Osteocyte (in vitro differentiated cells): ENCODE measurements around the gene LAX1. TPM values are rescaled to one million over a fixed set of nuclear protein-coding genes. Genes with fewer than 3 reads are reported as not detected.
"Not testable (repeated sequence)": the region's sequence is repeated elsewhere in the genome, so short reads cannot be mapped to it uniquely, and the experiment has no call there.

Source experiments
- DNase-seq: peaks from one replicate; pipeline ENCODE4 v3.0.0; 2021; ENCODE audit warnings: mixed read lengths; ENCODE audit not compliant: unreplicated experiment; ENCODE audit errors: extremely low spot score
- H3K27ac Mint-ChIP-seq: one replicate; pipeline ENCODE4 v1.8.0; 2021; ENCODE audit warnings: mild to moderate bottlenecking, mixed read lengths; ENCODE audit not compliant: unreplicated experiment
- H3K27me3 Mint-ChIP-seq: one replicate; pipeline ENCODE4 v1.8.0; 2021; ENCODE audit warnings: mixed read lengths; ENCODE audit not compliant: unreplicated experiment
- H3K36me3 Mint-ChIP-seq: one replicate; pipeline ENCODE4 v1.8.0; 2021; ENCODE audit warnings: mixed read lengths; ENCODE audit not compliant: unreplicated experiment
- H3K4me1 Mint-ChIP-seq: one replicate; pipeline ENCODE4 v1.8.0; 2021; ENCODE audit warnings: mixed read lengths; ENCODE audit not compliant: unreplicated experiment
- H3K4me3 Mint-ChIP-seq: one replicate; pipeline ENCODE4 v1.8.0; 2021; ENCODE audit warnings: mild to moderate bottlenecking, moderate library complexity, mixed read lengths; ENCODE audit not compliant: unreplicated experiment
- H3K9me3 Mint-ChIP-seq: one replicate; pipeline ENCODE4 v1.8.0; 2021; ENCODE audit warnings: mixed read lengths; ENCODE audit not compliant: unreplicated experiment
- CTCF ChIP-seq: fragments of 200-600 bp; sonication (generic); IDR thresholded peaks from 2 replicates; pipeline ENCODE4 v1.5.0; 2021; ENCODE audit warnings: antibody characterized with exemption, mild to moderate bottlenecking, moderate library complexity
- total RNA-seq: library from RNA; stranded (reverse); gene quantifications from 2 replicates; pipeline ENCODE4 v1.2.1, GENCODE V29; 2021

Gene LAX1
- total RNA-seq, 1 donor from 2014 or later = not detected

- no peaks in the 10 kb centered on the region for H3K27me3 Mint-ChIP-seq
- no peak overlapping the region for H3K27ac Mint-ChIP-seq
- peaks cover 2% of the 10 kb centered on the region for H3K4me1 Mint-ChIP-seq
- H3K9me3 Mint-ChIP-seq = peaks cover 3% of the 10 kb centered on the region
- peaks cover 2% of the 10 kb centered on the region for H3K36me3 Mint-ChIP-seq
- TF ChIP-seq CTCF = no peak
- no peak overlapping the region for H3K4me3 Mint-ChIP-seq
- DNase-seq = no peak
These were observed 13.9 kb upstream of the LAX1 start for GRCh38 chr1:203751051-203751450.

GRCh38 chr1:203751618-203752361 lies 13.2 kb upstream of the LAX1 start:
- not testable (repeated sequence) for H3K27me3 Mint-ChIP-seq, DNase-seq, H3K4me1 Mint-ChIP-seq, H3K27ac Mint-ChIP-seq, H3K9me3 Mint-ChIP-seq, H3K4me3 Mint-ChIP-seq, H3K36me3 Mint-ChIP-seq

- TF ChIP-seq CTCF = no peak
- H3K9me3 Mint-ChIP-seq = no peaks in the 10 kb centered on the region
- no peak overlapping the region for H3K27ac Mint-ChIP-seq
These were observed 10.5 kb upstream of the LAX1 start for GRCh38 chr1:203754455-203754864.

GRCh38 chr1:203756036-203756435 lies 8.9 kb upstream of the LAX1 start:
- H3K27ac Mint-ChIP-seq = no peak overlapping the region
- H3K9me3 Mint-ChIP-seq = no peaks in the 10 kb centered on the region
- TF ChIP-seq CTCF = no peak
- H3K4me1 Mint-ChIP-seq = peaks cover 1% of the 10 kb centered on the region
- no peak for DNase-seq
- H3K27me3 Mint-ChIP-seq = no peaks in the 10 kb centered on the region
- H3K4me3 Mint-ChIP-seq = no peak overlapping the region
- no peaks in the 10 kb centered on the region for H3K36me3 Mint-ChIP-seq

More at GRCh38 chr1:203754455-203754864, 10.5 kb upstream of the LAX1 start:
- Mint-ChIP-seq H3K4me1 (peaks cover 2% of the 10 kb centered on the region), H3K27me3 (no peaks in the 10 kb centered on the region), H3K4me3 (no peak overlapping the region), H3K36me3 (no peaks in the 10 kb centered on the region)
- DNase-seq = no peak

- not testable (repeated sequence) for H3K27me3 Mint-ChIP-seq, H3K4me3 Mint-ChIP-seq, DNase-seq, H3K36me3 Mint-ChIP-seq, H3K4me1 Mint-ChIP-seq, H3K9me3 Mint-ChIP-seq, H3K27ac Mint-ChIP-seq
These were observed 6.2 kb upstream of the LAX1 start for GRCh38 chr1:203758749-203759148.

GRCh38 chr1:203760506-203760905 lies 4.5 kb upstream of the LAX1 start:
- H3K27ac Mint-ChIP-seq = no peak overlapping the region
- H3K4me3 Mint-ChIP-seq = no peak overlapping the region
- TF ChIP-seq CTCF = no peak
- peaks cover 10% of the 10 kb centered on the region for H3K27me3 Mint-ChIP-seq
- H3K4me1 Mint-ChIP-seq = no peaks in the 10 kb centered on the region
- DNase-seq = no peak
- H3K9me3 Mint-ChIP-seq = no peaks in the 10 kb centered on the region
- no peaks in the 10 kb centered on the region for H3K36me3 Mint-ChIP-seq

- not testable (repeated sequence) for H3K27me3 Mint-ChIP-seq, DNase-seq, H3K4me1 Mint-ChIP-seq, H3K36me3 Mint-ChIP-seq, H3K9me3 Mint-ChIP-seq, H3K27ac Mint-ChIP-seq, H3K4me3 Mint-ChIP-seq
These were observed 3.0 kb upstream of the LAX1 start for GRCh38 chr1:203761958-203762357.
